B cell (primary cell): ENCODE data around the gene EIF3K. TPM values are rescaled to one million over a fixed set of nuclear protein-coding genes. Genes with fewer than 3 reads are reported as not detected.
A peak's percentile ranks its signal among the peaks of the same experiment; 100 is the strongest.

Experiments
- ATAC-seq: fragments of 200-7000 bp; cut with Tn5 transposase; one replicate; pipeline ENCODE4 v1.10.0; 2021; ENCODE audit warnings: low read depth, mild to moderate bottlenecking, moderate number of reproducible peaks, moderate library complexity
- CTCF ChIA-PET: fragments of 350-600 bp; sonication (Branson Sonifier 250); formaldehyde crosslinking; loops from one replicate; lab custom pipeline; 2021; ENCODE audit warnings: antibody characterized with exemption, inconsistent platforms; lab: Charles Lee
- POLR2A ChIA-PET: fragments of 350-600 bp; sonication (Branson Sonifier 250); formaldehyde crosslinking; loops from one replicate; lab custom pipeline; 2021; ENCODE audit warnings: antibody characterized with exemption; lab: Charles Lee
- DNase-seq: peaks from one replicate; pipeline ENCODE4 v3.0.0; 2013
- H2AFZ ChIP-seq: 2 replicates; pipeline ENCODE4 v1.6.1; 2012; ENCODE audit warnings: mild to moderate bottlenecking, low read depth, low read length; ENCODE audit not compliant: insufficient read depth, poor library complexity, severe bottlenecking
- H3K27ac ChIP-seq, 2 donors: 1 replicate in 1 of 2; 2 replicates in 1 of 2; pipeline ENCODE4 v1.5.1; 2012 to 2013; ENCODE audit warnings: low read length in 2 of 2, mild to moderate bottlenecking in 2 of 2, moderate library complexity in 1 of 2
- H3K27me3 ChIP-seq, 4 experiments: fragments of 200-600 bp in 1 of 4; sonication (generic) in 1 of 4; replicated peaks in 1 of 4; 1 replicate in 2 of 4; 2 replicates in 2 of 4; pipeline versions ENCODE4 v1.6.1 to v1.7.0; 2013 to 2016; ENCODE audit warnings: low read length in 3 of 4, mild to moderate bottlenecking in 2 of 4, mixed read lengths in 1 of 4, moderate library complexity in 1 of 4; ENCODE audit not compliant: insufficient read depth in 4 of 4, control insufficient read depth in 3 of 4; ENCODE audit errors: control extremely low read depth in 1 of 4
- H3K36me3 ChIP-seq, 2 experiments: replicated peaks in 1 of 2; 1 replicate in 1 of 2; 2 replicates in 1 of 2; pipeline versions ENCODE4 v1.6.1 to v1.7.1; 2013; ENCODE audit warnings: low read length in 1 of 2; ENCODE audit not compliant: insufficient read depth in 2 of 2, control insufficient read depth in 1 of 2; ENCODE audit errors: control extremely low read depth in 1 of 2, extremely low read depth in 1 of 2
- H3K4me1 ChIP-seq, 2 donors: fragments of 200-600 bp in 1 of 2; sonication (generic) in 1 of 2; 1 replicate in 1 of 2; 2 replicates in 1 of 2; pipeline versions ENCODE4 v1.5.1 to v1.6.1; 2013 to 2017; ENCODE audit warnings: low read length in 2 of 2; ENCODE audit not compliant: control insufficient read depth in 2 of 2, insufficient read depth in 2 of 2
- H3K4me2 ChIP-seq: replicated peaks from 2 replicates; pipeline ENCODE3; 2012; ENCODE audit warnings: mild to moderate bottlenecking, low read depth, low read length; ENCODE audit not compliant: poor library complexity, severe bottlenecking
- H3K4me3 ChIP-seq, 5 experiments: fragments of 200-600 bp in 1 of 5; sonication (generic) in 1 of 5; 1 replicate in 3 of 5; 2 replicates in 2 of 5; pipeline versions ENCODE4 v1.5.1 to v1.7.0; 2011 to 2016; ENCODE audit warnings: low read length in 4 of 5, mild to moderate bottlenecking in 4 of 5, low read depth in 2 of 5, control low read depth in 1 of 5, moderate library complexity in 1 of 5; ENCODE audit not compliant: insufficient read depth in 1 of 5; ENCODE audit errors: control extremely low read depth in 1 of 5, extremely low read depth in 1 of 5
- H3K79me2 ChIP-seq: fragments of 200-600 bp; sonication (generic); one replicate; pipeline ENCODE4 v1.6.0; 2016; ENCODE audit warnings: low read length; ENCODE audit not compliant: control insufficient read depth, insufficient read depth
- H3K9ac ChIP-seq: fragments of 200-600 bp; sonication (generic); 2 replicates; pipeline ENCODE4 v1.6.1; 2017; ENCODE audit warnings: mild to moderate bottlenecking, low read length, moderate library complexity
- H3K9me3 ChIP-seq, 3 donors: one replicate each; pipeline versions ENCODE4 v1.6.1 to v1.7.1; 2013; ENCODE audit warnings: low read length in 2 of 3; ENCODE audit not compliant: control insufficient read depth in 2 of 3, insufficient read depth in 1 of 3; ENCODE audit errors: control extremely low read depth in 1 of 3
- H4K20me1 ChIP-seq: 2 replicates; pipeline ENCODE4 v1.6.0; 2012; ENCODE audit warnings: mild to moderate bottlenecking, low read length; ENCODE audit not compliant: insufficient read depth, control insufficient read depth, poor library complexity, severe bottlenecking
- H3K27ac Mint-ChIP-seq: one replicate; pipeline ENCODE4 v1.8.0; 2021; ENCODE audit warnings: mixed read lengths
- H3K27me3 Mint-ChIP-seq: one replicate; pipeline ENCODE4 v1.8.0; 2021; ENCODE audit warnings: mixed read lengths
- H3K4me1 Mint-ChIP-seq: one replicate; pipeline ENCODE4 v1.8.0; 2021; ENCODE audit warnings: mixed read lengths
- H3K4me3 Mint-ChIP-seq: one replicate; pipeline ENCODE4 v1.8.0; 2021; ENCODE audit warnings: mixed read lengths
- H3K9me3 Mint-ChIP-seq: one replicate; pipeline ENCODE4 v1.8.0; 2022; ENCODE audit warnings: mixed read lengths; ENCODE audit not compliant: insufficient read depth
- CTCF ChIP-seq: fragments of 200-600 bp; IDR thresholded peaks from one replicate; pipeline ENCODE4 v1.8.0; 2022; ENCODE audit warnings: antibody characterized with exemption, mild to moderate bottlenecking
- EZH2 ChIP-seq: IDR thresholded peaks from 2 replicates; pipeline ENCODE4 v1.6.1; 2012; ENCODE audit warnings: borderline replicate concordance, low read depth, mild to moderate bottlenecking, moderate library complexity, low read length; ENCODE audit not compliant: insufficient read depth, poor library complexity, severe bottlenecking
- WGBS: methylation state at CpG from one replicate; pipeline ENCODE4 v1.1.5; 2013; ENCODE audit warnings: missing lambda C conversion rate; ENCODE audit not compliant: insufficient coverage; 5-methylcytosine and 5-hydroxymethylcytosine counted together
- intact Hi-C: fragments of 100-400 bp; cut with micrococcal nuclease; formaldehyde crosslinking; loops from one replicate; pipeline ENCODE4 v1.10.0; 2022
- polyA plus RNA-seq: library from polyadenylated mRNA; depleted of rRNA; stranded (reverse); fragments of >200 nt; gene quantifications from 2 replicates; pipeline ENCODE4 v1.2.3, GENCODE V29; 2012
- total RNA-seq, 2 donors: library from RNA; stranded (reverse); fragments of 120-200 nt in 1 of 2; gene quantifications; 1 replicate in 1 of 2; 2 replicates in 1 of 2; pipeline versions ENCODE4 v1.2.3 to v1.2.4, GENCODE V29; 2013 to 2022

The EIF3K gene
- total and polyA plus RNA-seq, 2 donors (not counting 1 experiment from before 2014, with no cell fraction given): 284 to 773 TPM

DNA sequence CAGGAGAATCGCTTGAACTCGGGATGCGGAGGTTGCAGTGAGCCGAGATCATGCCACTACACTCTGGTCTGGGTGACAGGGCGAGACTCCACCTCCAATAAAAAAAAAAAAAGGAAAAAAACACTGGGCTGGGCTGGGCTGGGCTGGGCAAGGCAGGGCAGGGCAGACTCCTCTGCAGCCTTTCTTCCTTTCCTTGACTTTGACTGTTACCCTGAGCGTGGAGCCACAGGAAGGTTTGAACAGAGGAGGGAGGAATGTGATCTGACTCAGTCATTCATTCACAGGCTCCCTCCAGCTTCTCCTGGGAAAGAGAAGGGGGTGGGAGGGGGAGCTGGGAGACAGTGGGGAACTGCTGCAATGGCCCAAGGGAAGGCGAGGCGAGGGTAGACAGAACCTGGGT lies 25.7 kb downstream of the EIF3K start:
- ChIA-PET CTCF (no interaction called here), POLR2A (interaction anchor here (0.7 kb wide), 1 partner anchor 238 kb away, joined by 9 read pairs; no protein-coding TSS in a partner anchor)
- no peak for DNase-seq
- Histone ChIP-seq H3K4me1 (peaks cover 13 to 25% of the 10 kb centered on the region in 2 donors), H3K27ac (no peak overlapping the region), H3K27me3 (no peaks in the 10 kb centered on the region), H3K4me3 (no peak overlapping the region), H3K9ac (no peak overlapping the region), H3K4me2 (no peak overlapping the region), H3K36me3 (no peaks in the 10 kb centered on the region), H2AFZ (no peak overlapping the region), H4K20me1 (peaks cover 21% of the 10 kb centered on the region), H3K9me3 (no peaks in the 10 kb centered on the region), H3K79me2 (peaks cover 23% of the 10 kb centered on the region)
- no peaks in the 10 kb centered on the region for H3K27me3 Mint-ChIP-seq
- H3K4me3 Mint-ChIP-seq: no peak overlapping the region
- no peak overlapping the region for H3K27ac Mint-ChIP-seq
- ATAC-seq: no peak
- no peaks in the 10 kb centered on the region for H3K9me3 Mint-ChIP-seq
- TF ChIP-seq CTCF: no peak
- no peak for TF ChIP-seq EZH2
- H3K4me1 Mint-ChIP-seq: peaks cover 24% of the 10 kb centered on the region
- WGBS: 98% methylated on average over 6 of the region's 8 CpGs
- intact Hi-C loops: loop anchor here (5.0 to 10.0 kb wide), 2 partner anchors 90 to 208 kb away; no protein-coding TSS in a partner anchor

DNA sequence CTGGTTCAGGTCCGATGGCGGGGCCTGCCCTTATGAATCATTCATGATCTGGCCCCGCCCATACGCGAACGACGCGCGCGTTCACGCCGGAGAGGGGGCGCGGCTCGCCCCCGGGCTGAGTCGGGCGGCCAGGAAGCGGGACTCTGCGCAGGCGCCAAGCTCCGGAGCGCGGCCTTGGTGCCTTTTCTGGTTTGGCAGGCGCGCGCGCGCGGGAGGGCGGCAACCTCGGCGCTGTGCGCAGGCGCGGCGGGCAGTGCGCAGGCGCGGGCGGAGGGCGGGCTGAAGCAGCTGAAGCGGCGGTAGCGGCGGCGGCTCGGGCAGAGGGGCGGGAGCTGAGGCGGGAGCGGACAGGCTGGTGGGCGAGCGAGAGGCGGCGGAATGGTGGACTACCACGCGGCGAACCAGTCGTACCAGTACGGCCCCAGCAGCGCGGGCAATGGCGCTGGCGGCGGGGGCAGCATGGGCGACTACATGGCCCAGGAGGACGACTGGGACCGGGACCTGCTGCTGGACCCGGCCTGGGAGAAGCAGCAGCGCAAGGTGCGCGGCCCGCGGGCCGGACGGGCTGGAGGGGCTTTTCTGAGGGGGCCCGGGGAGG lies 28.5 kb downstream of the EIF3K start, which contains the start of gene ACTN4:
Gene ACTN4 (plus strand): TSS at position 282 of the 598 bp plus-strand sequence. CDS start 97 bp downstream, at position 379.
- Histone ChIP-seq H3K4me2 (peak within 1 kb of the TSS; percentile 83), H3K9ac (peak within 1 kb of the TSS; percentile 86), H3K9me3 (no peaks in the 10 kb centered on the region), H3K27me3 (no peaks in the 10 kb centered on the region), H3K27ac (peak within 1 kb of the TSS; percentile 40 to 68), H3K36me3 (no peaks in the 10 kb centered on the region), H3K4me1 (peaks cover 21 to 31% of the 10 kb centered on the region in 2 donors), H4K20me1 (peaks cover 41% of the 10 kb centered on the region), H3K4me3 (peak within 1 kb of the TSS; percentile 82 to 96 (median 91)), H3K79me2 (peaks cover 50% of the 10 kb centered on the region), H2AFZ (peak within 1 kb of the TSS; percentile 82)
- H3K4me3 Mint-ChIP-seq: peak within 1 kb of the TSS; percentile 90
- TF ChIP-seq EZH2 (no peak), CTCF (no peak)
- ATAC-seq (peak; percentile 94), DNase-seq (peak; percentile 100)
- WGBS: under 1% methylated on average over 77 of the region's 77 CpGs
- intact Hi-C loops: loop anchor here (1.0 to 10.0 kb wide), 9 partner anchors 10 to 283 kb away; partner anchors contain the start of genes ECH1, MRPS12, NFKBIB and PSMD8
- H3K4me1 Mint-ChIP-seq: peaks cover 37% of the 10 kb centered on the region
- H3K27me3 Mint-ChIP-seq: no peaks in the 10 kb centered on the region
- H3K27ac Mint-ChIP-seq: peak within 1 kb of the TSS; percentile 93
- ChIA-PET POLR2A (interaction anchor here (0.6 to 1.6 kb wide), 7 partner anchors 14 to 283 kb away, joined by 3 to 14 read pairs (median 4); partner anchors contain the start of genes EIF3K, MAP4K1, MRPS12 and SARS2), CTCF (interaction anchor here (0.7 to 2.2 kb wide), 13 partner anchors 9 to 283 kb away, joined by 3 to 15 read pairs (median 5); partner anchors contain the start of genes EIF3K, FAM98C, MRPS12 and PSMD8)
- H3K9me3 Mint-ChIP-seq: no peaks in the 10 kb centered on the region
